Tibial nerve (tissue), 4 donors: Measurements from ENCODE around the gene CCL13. TPM values are rescaled to one million over a fixed set of nuclear protein-coding genes. Genes with fewer than 3 reads are reported as not detected.

Source experiments
- DNase-seq, 2 donors: peaks; one replicate each; pipeline ENCODE4 v3.0.0-alpha.2; 2019; ENCODE audit warnings: low spot score in 2 of 2
- H3K27ac ChIP-seq, 4 donors: fragments of 200-600 bp; sonication (generic) in 3 of 4; one replicate each; pipeline ENCODE4 v1.5.1; 2017 to 2019; ENCODE audit warnings: mild to moderate bottlenecking in 1 of 4
- H3K27me3 ChIP-seq, 2 donors: fragments of 200-600 bp; sonication (generic) in 1 of 2; one replicate each; pipeline versions ENCODE4 v1.5.1 to v1.6.0; 2017 to 2019
- H3K36me3 ChIP-seq, 3 donors: fragments of 200-600 bp; sonication (generic); one replicate each; pipeline ENCODE4 v1.5.1; 2018 to 2019
- H3K4me1 ChIP-seq, 4 donors: fragments of 200-600 bp; sonication (generic) in 3 of 4; one replicate each; pipeline ENCODE4 v1.5.1; 2017 to 2019
- H3K4me3 ChIP-seq, 4 donors: fragments of 200-600 bp; sonication (generic) in 3 of 4; one replicate each; pipeline ENCODE4 v1.5.1; 2017 to 2019; ENCODE audit warnings: mild to moderate bottlenecking in 1 of 4, moderate library complexity in 1 of 4
- H3K9me3 ChIP-seq, 4 donors: fragments of 200-600 bp; sonication (generic) in 3 of 4; one replicate each; pipeline ENCODE4 v1.5.1; 2017 to 2019
- CTCF ChIP-seq, 5 experiments: fragments of 200-600 bp in 3 of 5; fragments of 450-650 bp in 2 of 5; sonication (generic) in 3 of 5; IDR thresholded peaks; one replicate each; pipeline ENCODE4 v1.5.1; 2016 to 2019; ENCODE audit warnings: antibody characterized with exemption in 5 of 5, mild to moderate bottlenecking in 3 of 5, moderate library complexity in 2 of 5
- EP300 ChIP-seq, 2 donors: sonication (generic); formaldehyde crosslinking; IDR thresholded peaks; one replicate each; pipeline ENCODE4 v1.6.1; 2017; ENCODE audit warnings: antibody characterized with exemption in 2 of 2, mild to moderate bottlenecking in 1 of 2
- POLR2A ChIP-seq, 2 donors: fragments of 450-650 bp; IDR thresholded peaks; one replicate each; pipeline ENCODE4 v1.6.1; 2017; ENCODE audit warnings: antibody characterized with exemption in 2 of 2, mild to moderate bottlenecking in 2 of 2, moderate library complexity in 2 of 2
- WGBS, 2 donors: methylation state at CpG; one replicate each; pipeline ENCODE4 v1.1.5; 2018; 5-methylcytosine and 5-hydroxymethylcytosine counted together
- total RNA-seq, 4 donors: library from RNA; depleted of rRNA; stranded (reverse); fragments of >200 nt; gene quantifications; one replicate each; pipeline ENCODE4 v1.1.0, GENCODE V29; 2016

Gene CCL13
- total RNA-seq, 4 donors from 2014 or later, result 35.2 to 307 (median 45.8) TPM

DNA sequence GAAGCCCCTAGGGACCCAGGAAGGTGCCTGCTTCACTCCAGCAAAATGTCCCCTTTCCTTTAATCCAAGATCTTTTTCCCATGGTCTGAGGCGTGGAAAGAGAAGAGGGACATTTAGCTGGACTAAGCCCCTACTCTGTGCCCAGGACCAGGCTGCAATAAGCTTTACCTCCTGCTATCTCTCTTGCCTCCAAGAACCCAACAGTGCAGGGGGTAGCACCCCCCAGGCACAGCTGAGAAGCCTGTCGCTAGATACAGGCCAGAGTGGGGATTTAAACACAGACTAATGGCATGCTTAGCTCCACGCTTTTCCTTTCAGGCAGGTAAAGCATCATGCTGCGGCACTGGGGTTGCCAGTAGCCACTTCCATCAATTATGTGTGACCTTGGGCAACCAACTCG lies 31.3 kb downstream of the CCL13 start:
- H3K4me1 ChIP-seq, result peaks cover 0 to 3% (median 0%) of the 10 kb centered on the region in 4 donors
- WGBS, 2 donors, result 56 to 67% methylated on average over 3 to 5 of the region's 5 CpGs
- TF ChIP-seq CTCF (IDR thresholded peaks at IDR 0.05), result no peak
- TF ChIP-seq POLR2A (IDR thresholded peaks at IDR 0.05), result no peak
- no peak for TF ChIP-seq EP300 (IDR thresholded peaks at IDR 0.05)
- no peaks in the 10 kb centered on the region for H3K9me3 ChIP-seq
- H3K4me3 ChIP-seq, result no peak overlapping the region
- H3K27me3 ChIP-seq, result no peaks in the 10 kb centered on the region
- no peaks in the 10 kb centered on the region for H3K36me3 ChIP-seq
- no peak overlapping the region for H3K27ac ChIP-seq
- DNase-seq, result no peak

GRCh38 chr17:34389126-34389750 lies 33.0 kb downstream of the CCL13 start:
- DNase-seq, result no peak
- 63 to 72% methylated on average over 6 of the region's 6 CpGs for WGBS, 2 donors
- no peaks in the 10 kb centered on the region for H3K4me1 ChIP-seq
- no peak overlapping the region for H3K4me3 ChIP-seq
- no peaks in the 10 kb centered on the region for H3K9me3 ChIP-seq
- H3K27ac ChIP-seq, result no peak overlapping the region
- TF ChIP-seq CTCF (IDR thresholded peaks at IDR 0.05), result no peak
- no peaks in the 10 kb centered on the region for H3K27me3 ChIP-seq
- H3K36me3 ChIP-seq, result no peaks in the 10 kb centered on the region

DNA sequence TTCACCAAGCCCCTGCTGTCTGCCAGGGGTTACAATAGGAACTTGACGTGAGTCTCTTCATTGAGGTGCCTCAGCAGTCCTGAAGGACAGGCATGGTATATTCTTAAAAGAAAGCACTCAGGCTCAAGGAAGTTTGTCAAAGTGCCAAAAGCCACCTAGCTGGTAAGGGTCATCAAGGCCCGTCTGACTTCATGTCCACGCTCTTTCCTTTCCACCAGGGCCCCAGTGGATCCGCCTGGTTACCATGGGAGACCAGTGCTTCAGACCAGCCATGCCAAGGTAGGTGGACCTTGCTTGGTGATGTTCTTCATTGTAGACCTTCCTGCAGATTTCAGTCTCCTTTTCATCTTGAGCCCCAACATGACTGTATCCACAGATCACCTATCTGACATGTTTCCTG lies 34.4 kb downstream of the CCL13 start:
- 88 to 93% methylated on average over 4 of the region's 4 CpGs for WGBS, 2 donors
- no peak for DNase-seq

GRCh38 chr17:34391241-34391640 lies 35.0 kb downstream of the CCL13 start:
- no peak for DNase-seq
- Histone ChIP-seq H3K4me3 (no peak overlapping the region), H3K36me3 (no peaks in the 10 kb centered on the region), H3K27me3 (no peaks in the 10 kb centered on the region), H3K9me3 (no peaks in the 10 kb centered on the region), H3K27ac (no peak overlapping the region), H3K4me1 (no peaks in the 10 kb centered on the region)
- 66 to 71% methylated on average over 2 of the region's 2 CpGs for WGBS, 2 donors
- TF ChIP-seq POLR2A (IDR thresholded peaks at IDR 0.05) (no peak), CTCF (IDR thresholded peaks at IDR 0.05) (no peak), EP300 (IDR thresholded peaks at IDR 0.05) (no peak)

More for the DNA sequence above, 34.4 kb downstream of the CCL13 start:
- H3K4me1 ChIP-seq, result no peaks in the 10 kb centered on the region
- H3K36me3 ChIP-seq, result no peaks in the 10 kb centered on the region
- H3K27me3 ChIP-seq, result no peaks in the 10 kb centered on the region
- H3K27ac ChIP-seq, result no peak overlapping the region
- H3K4me3 ChIP-seq, result no peak overlapping the region
- no peak for TF ChIP-seq POLR2A (IDR thresholded peaks at IDR 0.05)
- no peak for TF ChIP-seq EP300 (IDR thresholded peaks at IDR 0.05)
- TF ChIP-seq CTCF (IDR thresholded peaks at IDR 0.05), result no peak
- no peaks in the 10 kb centered on the region for H3K9me3 ChIP-seq

GRCh38 chr17:34393401-34393800 lies 37.1 kb downstream of the CCL13 start:
- TF ChIP-seq CTCF (IDR thresholded peaks at IDR 0.05), result no peak
- TF ChIP-seq EP300 (IDR thresholded peaks at IDR 0.05), result no peak
- no peak for TF ChIP-seq POLR2A (IDR thresholded peaks at IDR 0.05)
- WGBS, 2 donors, result 76 to 85% methylated on average over 3 of the region's 3 CpGs

More at GRCh38 chr17:34393401-34393800, 37.1 kb downstream of the CCL13 start:
- Histone ChIP-seq H3K4me3 (no peak overlapping the region), H3K9me3 (no peaks in the 10 kb centered on the region), H3K4me1 (no peaks in the 10 kb centered on the region), H3K27me3 (no peaks in the 10 kb centered on the region), H3K36me3 (no peaks in the 10 kb centered on the region), H3K27ac (no peak overlapping the region)
- no peak for DNase-seq
